ENCODE data around the gene VEZT. TPM values are rescaled to one million over a fixed set of nuclear protein-coding genes. Genes with fewer than 3 reads are reported as not detected.
A peak's percentile ranks its signal among the peaks of the same experiment; 100 is the strongest.

VEZT gene
- total RNA-seq, 1 donor from 2014 or later = 148 TPM

- no peaks in the 10 kb centered on the region for H3K4me1 Mint-ChIP-seq (ENCODE audit: low read depth, unreplicated experiment)
- no peak for DNase-seq
- H3K9me3 Mint-ChIP-seq (ENCODE audit: unreplicated experiment) = no peaks in the 10 kb centered on the region
- peaks cover 3% of the 10 kb centered on the region for H3K27me3 Mint-ChIP-seq (ENCODE audit: unreplicated experiment)
- no peak for TF ChIP-seq CTCF (IDR thresholded peaks at IDR 0.05; ENCODE audit: partially characterized antibody, unreplicated experiment)
- H3K27ac Mint-ChIP-seq (ENCODE audit: unreplicated experiment) = no peak overlapping the region
- no peak overlapping the region for H3K4me3 Mint-ChIP-seq (ENCODE audit: unreplicated experiment)
- H3K36me3 Mint-ChIP-seq (ENCODE audit: unreplicated experiment) = no peaks in the 10 kb centered on the region
These were observed 107.9 kb downstream of the VEZT start for GRCh38 chr12:95325501-95325900.

DNA sequence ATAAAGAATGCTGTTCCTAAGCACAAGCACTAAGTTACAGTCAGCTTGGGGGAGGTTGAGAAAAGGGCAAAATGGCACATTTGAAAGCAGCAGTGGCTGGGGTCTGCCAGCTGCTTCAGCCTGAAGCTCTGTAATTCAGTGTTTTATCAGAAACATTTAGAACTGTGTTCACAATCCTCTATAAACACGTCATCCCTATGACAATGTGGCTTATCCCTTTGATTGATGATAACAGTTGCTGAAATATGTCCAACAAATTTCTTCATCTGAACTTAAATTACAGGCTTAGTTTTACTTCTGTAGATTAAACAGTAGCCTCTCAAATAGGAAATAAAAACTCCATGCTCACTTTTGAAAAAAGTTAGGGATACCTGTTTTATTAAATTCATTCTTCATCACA lies 108.8 kb downstream of the VEZT start:
- peaks cover 3% of the 10 kb centered on the region for H3K27me3 Mint-ChIP-seq (ENCODE audit: unreplicated experiment)
- H3K4me1 Mint-ChIP-seq (ENCODE audit: low read depth, unreplicated experiment) = no peaks in the 10 kb centered on the region
- no peaks in the 10 kb centered on the region for H3K36me3 Mint-ChIP-seq (ENCODE audit: unreplicated experiment)
- no peak for DNase-seq
- no peak for TF ChIP-seq CTCF (IDR thresholded peaks at IDR 0.05; ENCODE audit: partially characterized antibody, unreplicated experiment)
- no peak overlapping the region for H3K27ac Mint-ChIP-seq (ENCODE audit: unreplicated experiment)
- no peak overlapping the region for H3K4me3 Mint-ChIP-seq (ENCODE audit: unreplicated experiment)
- no peaks in the 10 kb centered on the region for H3K9me3 Mint-ChIP-seq (ENCODE audit: unreplicated experiment)

DNA sequence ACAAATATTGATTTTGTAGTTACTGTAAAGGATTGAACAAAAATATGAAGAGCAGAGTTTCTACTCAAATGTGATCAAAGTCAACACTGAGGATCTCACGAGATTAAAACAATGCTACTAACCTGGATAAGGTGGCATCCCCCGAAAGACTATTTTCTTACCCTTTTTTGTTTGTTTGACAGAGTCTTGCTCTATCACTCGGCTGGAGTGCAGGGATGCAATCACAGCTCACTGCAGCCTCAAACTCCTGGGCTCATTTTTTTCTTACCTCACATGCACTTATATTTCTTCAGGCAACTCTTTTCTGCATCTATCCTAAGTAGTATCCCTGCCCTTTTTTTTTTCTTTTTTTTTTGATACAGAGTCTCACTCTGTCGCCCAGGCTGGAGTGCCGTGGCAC lies 109.2 kb downstream of the VEZT start:
- Mint-ChIP-seq H3K9me3 (ENCODE audit: unreplicated experiment) (no peaks in the 10 kb centered on the region), H3K4me1 (ENCODE audit: low read depth, unreplicated experiment) (no peaks in the 10 kb centered on the region), H3K36me3 (ENCODE audit: unreplicated experiment) (no peaks in the 10 kb centered on the region), H3K4me3 (ENCODE audit: unreplicated experiment) (no peak overlapping the region), H3K27me3 (ENCODE audit: unreplicated experiment) (peaks cover 3% of the 10 kb centered on the region), H3K27ac (ENCODE audit: unreplicated experiment) (no peak overlapping the region)
- TF ChIP-seq CTCF (IDR thresholded peaks at IDR 0.05; ENCODE audit: partially characterized antibody, unreplicated experiment) = no peak
- no peak for DNase-seq

GRCh38 chr12:95328708-95329107 lies 111.1 kb downstream of the VEZT start:
- TF ChIP-seq CTCF (IDR thresholded peaks at IDR 0.05; ENCODE audit: partially characterized antibody, unreplicated experiment) = no peak

GRCh38 chr12:95335948-95336347 lies 118.3 kb downstream of the VEZT start:
- DNase-seq = no peak
- TF ChIP-seq CTCF (IDR thresholded peaks at IDR 0.05; ENCODE audit: partially characterized antibody, unreplicated experiment) = no peak
- H3K9me3 Mint-ChIP-seq (ENCODE audit: unreplicated experiment) = no peaks in the 10 kb centered on the region
- H3K27ac Mint-ChIP-seq (ENCODE audit: unreplicated experiment) = peak overlapping the region; percentile 95
- peak overlapping the region; percentile 67 for H3K4me3 Mint-ChIP-seq (ENCODE audit: unreplicated experiment)
- H3K27me3 Mint-ChIP-seq (ENCODE audit: unreplicated experiment) = no peaks in the 10 kb centered on the region
- H3K4me1 Mint-ChIP-seq (ENCODE audit: low read depth, unreplicated experiment) = peaks cover 11% of the 10 kb centered on the region
- no peaks in the 10 kb centered on the region for H3K36me3 Mint-ChIP-seq (ENCODE audit: unreplicated experiment)

More at GRCh38 chr12:95328708-95329107, 111.1 kb downstream of the VEZT start:
- Mint-ChIP-seq H3K27ac (ENCODE audit: unreplicated experiment) (no peak overlapping the region), H3K36me3 (ENCODE audit: unreplicated experiment) (no peaks in the 10 kb centered on the region), H3K27me3 (ENCODE audit: unreplicated experiment) (peaks cover 3% of the 10 kb centered on the region), H3K9me3 (ENCODE audit: unreplicated experiment) (no peaks in the 10 kb centered on the region), H3K4me3 (ENCODE audit: unreplicated experiment) (no peak overlapping the region), H3K4me1 (ENCODE audit: low read depth, unreplicated experiment) (no peaks in the 10 kb centered on the region)
- no peak for DNase-seq
